ENCODE data around the gene ZNF335.
A peak's percentile ranks its signal among the peaks of the same experiment; 100 is the strongest.

Gene ZNF335

DNA sequence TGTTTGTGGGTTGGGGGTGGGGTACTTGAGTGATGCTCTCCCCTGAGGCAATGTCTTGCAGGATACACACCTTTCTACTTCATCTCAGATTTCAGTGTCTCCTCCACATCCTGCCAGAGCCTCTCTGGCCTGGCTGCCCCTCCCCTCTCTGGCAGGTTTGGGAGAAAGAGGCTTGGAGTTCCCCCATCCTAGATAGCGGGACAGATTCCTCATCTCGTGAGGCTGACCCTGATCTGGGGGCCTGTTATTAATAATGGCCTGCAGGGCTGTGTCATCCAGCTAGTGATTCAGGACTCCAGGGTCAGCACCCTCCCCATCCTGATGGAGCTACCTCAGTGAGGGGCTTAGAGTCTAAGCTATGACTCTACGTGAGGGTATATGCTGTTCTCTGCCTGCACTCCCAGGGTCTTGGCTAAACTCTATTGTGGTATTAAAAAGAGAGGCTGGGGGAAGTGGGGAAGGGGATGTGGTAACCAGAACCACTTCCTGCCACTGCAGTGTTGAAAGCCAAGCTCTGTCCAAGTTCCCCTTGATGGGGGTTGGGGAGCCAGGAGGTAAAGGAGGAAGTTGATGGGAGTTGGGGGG is 33.0 kb upstream of the ZNF335 start:
- H3K4ac ChIP-seq (ENCODE audit: low read depth, low read length), result peak overlapping the region; percentile 98
- no peak overlapping the region for H4K8ac ChIP-seq (ENCODE audit: low read depth, low read length)
- H3K4me2 ChIP-seq (ENCODE audit: low read length), result no peak overlapping the region
- H3K4me1 ChIP-seq (ENCODE audit: control insufficient read depth, low read depth, low read length), result peaks cover 27% of the 10 kb centered on the region
- H3K27me3 ChIP-seq (ENCODE audit: insufficient read depth, low read length, poor library complexity), result no peaks in the 10 kb centered on the region
- H3K79me2 ChIP-seq (ENCODE audit: control insufficient read depth, insufficient read depth, low read length), result no peaks in the 10 kb centered on the region
- H2BK15ac ChIP-seq (replicated peaks; ENCODE audit: low read depth), result peak overlapping the region; percentile 1
- no peaks in the 10 kb centered on the region for H3K79me1 ChIP-seq (ENCODE audit: low read length)
- DNase-seq, result peak; percentile 98
- H3K27ac ChIP-seq (ENCODE audit: low read depth, low read length), result peak overlapping the region; percentile 91
- no peaks in the 10 kb centered on the region for H3K36me3 ChIP-seq (ENCODE audit: control insufficient read depth, insufficient read depth, low read length)
- H3K4me3 ChIP-seq (ENCODE audit: low read length), result no peak overlapping the region
- peak overlapping the region; percentile 16 for H3K23ac ChIP-seq (ENCODE audit: low read length)
- peak overlapping the region; percentile 29 for H3K18ac ChIP-seq (ENCODE audit: low read length)
- H2BK120ac ChIP-seq (ENCODE audit: low read depth, low read length), result peak overlapping the region; percentile 86
- peak overlapping the region; percentile 93 for H2BK5ac ChIP-seq (ENCODE audit: low read length)
- H3K9ac ChIP-seq (ENCODE audit: low read length), result peak overlapping the region; percentile 6
- H2AK5ac ChIP-seq (ENCODE audit: low read length), result no peak overlapping the region
- peak overlapping the region; percentile 56 for H3K56ac ChIP-seq (ENCODE audit: low read length)
- no CpG with 5 or more reads among the region's 3 CpGs for WGBS (ENCODE audit: extremely low coverage, insufficient coverage, low lambda C conversion rate)
- H4K5ac ChIP-seq (ENCODE audit: low read length), result no peak overlapping the region

DNA sequence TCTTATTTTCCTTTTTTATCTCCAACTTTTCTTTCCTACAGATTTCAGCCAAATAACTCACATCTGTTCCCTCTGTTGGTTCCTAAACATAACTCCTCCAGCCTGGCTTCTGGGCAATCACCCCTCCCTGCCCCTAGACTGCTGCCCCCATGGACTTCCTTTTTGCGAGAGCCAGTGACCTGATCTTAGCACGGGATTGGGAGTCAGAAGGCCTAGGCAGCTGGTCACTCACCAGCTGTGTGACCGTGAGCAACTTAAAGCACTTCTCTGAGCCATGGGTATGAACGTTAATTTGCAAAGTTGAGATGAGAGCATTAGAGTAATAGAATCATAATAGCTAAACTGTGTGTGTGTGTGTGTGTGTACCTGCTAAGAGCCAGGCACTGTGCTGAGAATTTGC is 32.2 kb upstream of the ZNF335 start:
- Histone ChIP-seq H4K8ac (ENCODE audit: low read depth, low read length) (no peak overlapping the region), H2AK5ac (ENCODE audit: low read length) (peak overlapping the region; percentile 92), H4K5ac (ENCODE audit: low read length) (peak overlapping the region; percentile 40), H3K9ac (ENCODE audit: low read length) (peak overlapping the region; percentile 44), H3K4ac (ENCODE audit: low read depth, low read length) (peak overlapping the region; percentile 64), H3K79me1 (ENCODE audit: low read length) (no peaks in the 10 kb centered on the region), H2BK5ac (ENCODE audit: low read length) (peak overlapping the region; percentile 95), H3K4me3 (ENCODE audit: low read length) (no peak overlapping the region), H3K4me2 (ENCODE audit: low read length) (no peak overlapping the region), H3K27me3 (ENCODE audit: insufficient read depth, low read length, poor library complexity) (no peaks in the 10 kb centered on the region), H2BK15ac (replicated peaks; ENCODE audit: low read depth) (no peak overlapping the region), H2BK120ac (ENCODE audit: low read depth, low read length) (peak overlapping the region; percentile 54), H3K18ac (ENCODE audit: low read length) (peak overlapping the region; percentile 82), H3K79me2 (ENCODE audit: control insufficient read depth, insufficient read depth, low read length) (no peaks in the 10 kb centered on the region), H3K27ac (ENCODE audit: low read depth, low read length) (peak overlapping the region; percentile 91), H3K4me1 (ENCODE audit: control insufficient read depth, low read depth, low read length) (peaks cover 26% of the 10 kb centered on the region), H3K36me3 (ENCODE audit: control insufficient read depth, insufficient read depth, low read length) (no peaks in the 10 kb centered on the region), H3K23ac (ENCODE audit: low read length) (peak overlapping the region; percentile 3), H3K56ac (ENCODE audit: low read length) (peak overlapping the region; percentile 83)
- DNase-seq, result peak; percentile 49
- no CpG with 5 or more reads among the region's 4 CpGs for WGBS (ENCODE audit: extremely low coverage, insufficient coverage, low lambda C conversion rate)

DNA sequence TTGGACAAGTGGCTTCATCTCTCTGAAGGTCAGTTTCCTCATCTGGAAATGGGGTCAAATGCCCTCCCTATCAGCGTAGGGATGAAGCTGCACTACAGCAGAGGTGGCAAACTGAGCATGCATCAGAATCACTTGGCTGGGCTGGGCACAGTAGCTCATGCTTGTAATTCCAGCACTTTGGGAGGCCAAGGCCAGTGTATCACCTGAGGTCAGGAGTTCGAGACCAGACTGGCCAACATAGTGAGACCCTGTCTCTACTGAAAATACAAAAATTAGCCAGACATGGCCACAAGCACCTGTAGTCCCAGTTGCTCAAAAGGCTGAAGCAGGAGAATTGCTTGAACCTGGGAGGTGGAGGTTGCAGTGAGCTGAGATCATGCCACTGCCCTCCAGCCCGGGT is 30.0 kb upstream of the ZNF335 start:
- H3K27me3 ChIP-seq (ENCODE audit: insufficient read depth, low read length, poor library complexity), result no peaks in the 10 kb centered on the region
- no peak overlapping the region for H3K4me2 ChIP-seq (ENCODE audit: low read length)
- H3K9ac ChIP-seq (ENCODE audit: low read length), result no peak overlapping the region
- H3K27ac ChIP-seq (ENCODE audit: low read depth, low read length), result no peak overlapping the region
- DNase-seq, result no peak
- no peak overlapping the region for H3K4me3 ChIP-seq (ENCODE audit: low read length)
- no peak overlapping the region for H3K18ac ChIP-seq (ENCODE audit: low read length)
- H3K79me2 ChIP-seq (ENCODE audit: control insufficient read depth, insufficient read depth, low read length), result no peaks in the 10 kb centered on the region
- H4K5ac ChIP-seq (ENCODE audit: low read length), result no peak overlapping the region
- no peak overlapping the region for H2BK5ac ChIP-seq (ENCODE audit: low read length)
- no peak overlapping the region for H2AK5ac ChIP-seq (ENCODE audit: low read length)
- H4K8ac ChIP-seq (ENCODE audit: low read depth, low read length), result no peak overlapping the region
- no peak overlapping the region for H2BK15ac ChIP-seq (replicated peaks; ENCODE audit: low read depth)
- no peak overlapping the region for H3K4ac ChIP-seq (ENCODE audit: low read depth, low read length)
- H3K23ac ChIP-seq (ENCODE audit: low read length), result no peak overlapping the region
- no CpG with 5 or more reads among the region's 3 CpGs for WGBS (ENCODE audit: extremely low coverage, insufficient coverage, low lambda C conversion rate)
- H3K36me3 ChIP-seq (ENCODE audit: control insufficient read depth, insufficient read depth, low read length), result no peaks in the 10 kb centered on the region
- H3K79me1 ChIP-seq (ENCODE audit: low read length), result no peaks in the 10 kb centered on the region
- H3K4me1 ChIP-seq (ENCODE audit: control insufficient read depth, low read depth, low read length), result peaks cover 15% of the 10 kb centered on the region
- no peak overlapping the region for H2BK120ac ChIP-seq (ENCODE audit: low read depth, low read length)
- H3K56ac ChIP-seq (ENCODE audit: low read length), result no peak overlapping the region

DNA sequence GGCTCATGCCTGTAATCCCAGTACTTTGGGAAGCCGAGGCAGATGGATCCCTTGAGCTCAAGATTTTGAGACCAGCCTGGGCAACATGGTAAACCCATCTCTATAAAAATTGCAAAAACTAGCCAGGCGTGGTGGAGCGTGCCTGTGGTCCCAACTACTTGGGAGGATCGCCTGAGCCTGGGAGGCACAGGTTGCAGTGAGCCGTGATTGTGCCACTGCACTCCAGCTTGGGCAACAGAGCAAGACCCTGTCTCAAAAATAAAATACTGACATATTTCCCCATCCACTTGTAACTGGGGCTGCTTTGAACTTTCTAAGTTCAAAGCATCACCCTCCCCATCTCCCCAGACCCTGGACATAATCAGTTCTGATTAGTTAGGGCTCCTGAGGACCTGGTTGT is 29.5 kb upstream of the ZNF335 start:
- Histone ChIP-seq H3K18ac (ENCODE audit: low read length) (no peak overlapping the region), H3K4me2 (ENCODE audit: low read length) (no peak overlapping the region), H3K4me1 (ENCODE audit: control insufficient read depth, low read depth, low read length) (peaks cover 15% of the 10 kb centered on the region), H2BK15ac (replicated peaks; ENCODE audit: low read depth) (no peak overlapping the region), H2BK5ac (ENCODE audit: low read length) (no peak overlapping the region), H3K56ac (ENCODE audit: low read length) (peak overlapping the region; percentile 51), H3K27me3 (ENCODE audit: insufficient read depth, low read length, poor library complexity) (no peaks in the 10 kb centered on the region), H4K8ac (ENCODE audit: low read depth, low read length) (no peak overlapping the region), H2AK5ac (ENCODE audit: low read length) (no peak overlapping the region), H3K23ac (ENCODE audit: low read length) (no peak overlapping the region), H3K4ac (ENCODE audit: low read depth, low read length) (no peak overlapping the region), H3K9ac (ENCODE audit: low read length) (no peak overlapping the region), H4K5ac (ENCODE audit: low read length) (no peak overlapping the region), H3K36me3 (ENCODE audit: control insufficient read depth, insufficient read depth, low read length) (no peaks in the 10 kb centered on the region), H3K4me3 (ENCODE audit: low read length) (no peak overlapping the region), H2BK120ac (ENCODE audit: low read depth, low read length) (no peak overlapping the region), H3K79me2 (ENCODE audit: control insufficient read depth, insufficient read depth, low read length) (no peaks in the 10 kb centered on the region), H3K27ac (ENCODE audit: low read depth, low read length) (no peak overlapping the region), H3K79me1 (ENCODE audit: low read length) (no peaks in the 10 kb centered on the region)
- WGBS (ENCODE audit: extremely low coverage, insufficient coverage, low lambda C conversion rate), result no CpG with 5 or more reads among the region's 5 CpGs
- DNase-seq, result no peak

DNA sequence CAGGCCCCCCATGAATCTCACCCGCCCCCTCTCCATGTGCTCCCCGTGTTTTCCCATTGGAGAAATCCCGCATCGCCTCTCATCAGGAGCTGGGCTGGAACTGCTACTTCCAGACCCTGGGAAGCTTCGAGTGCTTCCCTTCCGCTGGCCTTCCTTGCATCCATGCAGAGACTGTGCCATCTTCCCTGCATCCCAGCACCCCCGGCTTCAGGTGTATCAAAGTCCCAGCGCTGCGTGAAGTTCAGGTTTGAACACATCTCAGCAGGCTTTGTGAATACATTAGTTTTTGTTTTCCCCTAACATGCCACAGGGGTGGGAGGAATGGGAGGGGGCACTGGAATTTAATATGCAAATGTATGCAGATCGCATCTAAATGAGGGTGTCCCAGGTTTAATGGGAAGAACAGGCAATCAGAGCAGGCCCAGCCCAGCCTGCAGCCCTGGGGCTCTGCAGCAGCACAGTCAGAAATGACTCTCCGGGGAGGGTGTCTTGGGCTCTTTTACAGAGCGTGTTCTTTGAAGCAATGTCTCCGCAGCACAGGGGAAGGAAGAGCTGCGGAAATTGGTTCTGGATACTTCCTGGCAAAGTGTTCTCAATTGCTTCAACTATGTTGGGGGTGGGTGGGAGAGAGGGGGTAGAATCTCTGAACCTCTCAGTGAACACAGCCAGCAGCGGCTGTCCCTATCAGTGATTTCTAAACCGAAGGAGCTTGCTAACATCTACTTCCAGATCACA is 28.4 kb upstream of the ZNF335 start:
- H3K18ac ChIP-seq (ENCODE audit: low read length), result peak overlapping the region; percentile 29
- H3K4ac ChIP-seq (ENCODE audit: low read depth, low read length), result peak overlapping the region; percentile 46
- H2AK5ac ChIP-seq (ENCODE audit: low read length), result no peak overlapping the region
- H3K4me2 ChIP-seq (ENCODE audit: low read length), result no peak overlapping the region
- peak; percentile 70 for DNase-seq
- H3K79me2 ChIP-seq (ENCODE audit: control insufficient read depth, insufficient read depth, low read length), result no peaks in the 10 kb centered on the region
- peaks cover 11% of the 10 kb centered on the region for H3K4me1 ChIP-seq (ENCODE audit: control insufficient read depth, low read depth, low read length)
- H2BK15ac ChIP-seq (replicated peaks; ENCODE audit: low read depth), result no peak overlapping the region
- no CpG with 5 or more reads among the region's 16 CpGs for WGBS (ENCODE audit: extremely low coverage, insufficient coverage, low lambda C conversion rate)
- H3K36me3 ChIP-seq (ENCODE audit: control insufficient read depth, insufficient read depth, low read length), result no peaks in the 10 kb centered on the region
- H4K8ac ChIP-seq (ENCODE audit: low read depth, low read length), result no peak overlapping the region
- H3K4me3 ChIP-seq (ENCODE audit: low read length), result no peak overlapping the region
- H3K79me1 ChIP-seq (ENCODE audit: low read length), result no peaks in the 10 kb centered on the region
- no peaks in the 10 kb centered on the region for H3K27me3 ChIP-seq (ENCODE audit: insufficient read depth, low read length, poor library complexity)
- peak overlapping the region; percentile 24 for H3K9ac ChIP-seq (ENCODE audit: low read length)
- H3K23ac ChIP-seq (ENCODE audit: low read length), result no peak overlapping the region
- no peak overlapping the region for H2BK5ac ChIP-seq (ENCODE audit: low read length)
- no peak overlapping the region for H2BK120ac ChIP-seq (ENCODE audit: low read depth, low read length)
- peak overlapping the region; percentile 9 for H3K56ac ChIP-seq (ENCODE audit: low read length)
- H4K5ac ChIP-seq (ENCODE audit: low read length), result no peak overlapping the region
- peak overlapping the region; percentile 16 for H3K27ac ChIP-seq (ENCODE audit: low read depth, low read length)
